Activated T-helper 1 cell treated with Interleukin-2 at 50 U/mL for 16 hours (primary cell): ENCODE measurements around the gene SYF2.
"Not testable (repeated sequence)": the region's sequence is repeated elsewhere in the genome, so short reads cannot be mapped to it uniquely, and the experiment has no call there.

Source experiments
- DNase-seq: peaks from one replicate; pipeline ENCODE4 v3.0.0-alpha.2; 2020; ENCODE audit warnings: low read depth

Gene SYF2

DNA sequence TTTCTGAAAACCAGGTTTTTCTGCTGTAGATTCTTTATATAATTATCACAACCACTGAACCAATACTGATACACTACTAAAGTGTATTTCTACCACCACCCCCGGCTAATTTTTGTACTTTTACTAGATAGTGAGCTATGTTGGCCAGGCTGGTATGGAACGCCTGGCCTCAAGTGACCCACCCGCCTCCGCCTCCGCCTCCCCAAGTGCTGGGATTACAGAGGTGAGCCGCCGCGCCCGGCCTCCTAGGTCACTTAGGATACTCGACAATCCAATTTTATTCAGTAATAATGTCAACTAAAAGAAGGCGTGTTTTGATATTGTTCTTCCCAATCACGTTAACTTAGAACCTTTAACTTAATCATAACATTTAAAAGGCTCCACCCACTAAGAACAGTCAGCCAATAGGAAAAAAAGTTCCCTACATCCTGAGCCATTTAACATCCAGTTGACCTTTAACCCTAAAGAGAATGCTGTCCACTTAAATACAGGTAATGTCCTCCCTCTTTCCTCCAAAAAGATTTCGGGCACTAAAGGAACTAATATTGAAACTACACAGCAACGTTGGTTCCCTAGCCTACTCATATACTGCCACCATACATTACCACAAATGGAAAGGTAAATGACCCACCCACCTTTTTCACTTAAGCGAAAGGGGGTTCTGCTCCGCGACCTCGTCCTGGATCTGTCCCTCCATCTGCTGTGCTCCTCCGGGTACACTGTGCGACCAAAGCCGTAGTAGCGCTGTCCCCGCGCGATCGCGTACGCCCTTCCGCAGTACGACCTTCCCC, 13.7 kb upstream of the SYF2 start:
- no peak for DNase-seq

- DNase-seq: no peak
These were observed 13.1 kb upstream of the SYF2 start for GRCh38 chr1:25245393-25245792.

- DNase-seq: no peak
These were observed 11.6 kb upstream of the SYF2 start for GRCh38 chr1:25243907-25244306.

- peak; percentile 76 for DNase-seq
These were observed 7.6 kb upstream of the SYF2 start for GRCh38 chr1:25239681-25240541.

GRCh38 chr1:25238046-25238445, 5.7 kb upstream of the SYF2 start:
- no peak for DNase-seq

- DNase-seq: not testable (repeated sequence)
These were observed 4.0 kb upstream of the SYF2 start for GRCh38 chr1:25236261-25236660.

DNA sequence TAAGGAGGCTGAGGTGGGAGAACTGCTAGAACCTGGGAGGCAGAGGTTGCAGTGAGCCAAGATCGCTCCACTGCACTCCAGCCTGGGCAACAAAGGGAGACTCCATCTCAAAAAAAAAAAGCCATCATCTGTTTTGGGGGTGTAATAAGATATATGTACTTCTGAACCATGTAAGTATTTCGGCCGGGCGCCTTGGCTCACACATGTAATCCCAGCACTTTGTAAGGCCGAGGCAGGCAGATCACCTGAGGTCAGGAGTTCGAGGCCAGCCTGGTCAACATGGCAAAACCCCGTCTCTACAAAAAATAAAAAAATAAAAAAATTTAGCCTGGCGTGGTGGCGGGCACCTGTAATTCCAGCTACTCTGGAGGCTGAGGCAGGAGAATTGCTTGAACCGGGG, 3.1 kb upstream of the SYF2 start:
- DNase-seq: not testable (repeated sequence)

DNA sequence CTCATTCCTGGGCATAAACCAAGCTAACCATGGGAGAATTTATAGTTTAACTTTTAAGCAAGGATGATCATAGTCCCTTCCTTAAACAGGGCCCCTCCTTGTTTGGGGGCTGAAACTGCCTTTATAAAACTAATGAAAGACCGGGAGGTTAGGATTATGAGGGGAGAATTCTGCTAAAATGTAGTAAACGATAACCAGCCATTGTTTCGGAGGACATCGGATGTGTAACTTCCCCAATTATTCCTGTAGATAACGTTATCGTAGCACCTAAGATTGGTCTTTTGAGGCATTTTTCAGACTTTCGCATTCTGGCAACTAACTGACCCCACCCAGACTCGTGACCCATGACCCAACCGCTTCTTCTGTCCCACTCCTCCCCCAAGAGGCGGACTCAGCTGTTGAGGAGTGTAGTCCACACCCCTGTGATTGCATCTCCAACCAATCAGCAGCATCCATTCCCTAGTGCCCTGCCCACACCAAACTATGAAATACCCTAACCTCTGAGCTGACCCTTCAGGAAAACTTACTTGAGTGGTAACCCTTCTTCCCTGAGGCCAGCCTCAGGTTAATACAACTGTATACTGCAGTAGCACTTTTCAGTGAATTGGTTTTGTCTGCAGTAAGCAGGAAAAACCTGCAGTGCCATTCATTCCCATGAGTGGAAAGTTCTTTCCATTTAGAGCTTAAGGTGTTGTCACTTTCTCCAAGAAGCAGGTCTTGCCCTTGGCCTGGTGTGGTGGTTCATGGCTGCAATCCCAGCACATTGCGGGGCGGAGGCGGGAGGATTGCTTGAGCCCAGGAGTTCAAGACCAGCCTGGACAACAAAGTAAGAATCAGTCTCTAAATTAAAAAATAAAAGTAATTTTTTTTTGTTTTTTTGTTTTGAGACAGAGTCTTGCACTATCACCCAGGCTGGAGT, 823 bp upstream of the SYF2 start:
- DNase-seq: no peak

DNA sequence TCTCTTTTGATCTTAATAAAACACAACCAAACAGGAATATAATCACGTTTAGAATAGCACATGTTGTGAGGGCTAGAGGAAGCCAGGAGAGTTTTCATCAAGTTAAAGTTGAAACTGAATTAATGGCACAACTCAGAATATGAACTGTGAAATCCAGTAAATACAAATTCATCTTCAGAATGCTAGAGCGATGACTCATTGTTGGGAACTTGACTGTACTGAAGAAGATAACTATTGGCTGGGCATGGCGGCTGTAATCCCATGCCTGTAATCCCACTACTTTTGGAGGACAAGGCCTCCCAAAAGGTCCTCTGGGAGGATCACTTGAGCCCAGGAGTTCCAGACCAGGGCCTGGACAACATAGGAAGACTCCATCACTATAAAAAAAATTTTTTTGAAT, 8.8 kb downstream of the SYF2 start:
- DNase-seq: no peak

DNA sequence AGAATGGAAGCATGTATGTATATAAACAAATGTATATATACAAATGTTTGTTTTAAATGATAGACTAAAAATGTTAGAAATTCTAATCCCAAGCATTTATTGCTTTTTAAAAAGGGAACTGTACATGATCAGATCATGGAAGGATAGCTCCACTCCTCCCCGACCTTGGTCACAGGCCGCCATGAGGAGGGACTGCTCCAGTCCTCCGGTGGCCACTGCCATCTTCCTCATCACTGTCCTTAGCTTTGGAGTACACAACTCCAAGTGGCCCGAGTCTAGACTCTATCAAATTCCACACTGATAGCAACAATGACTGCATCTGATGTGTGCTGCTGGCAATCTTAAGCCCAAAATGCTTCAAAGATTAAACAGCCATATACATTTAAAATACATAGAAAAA, 9.7 kb downstream of the SYF2 start:
- DNase-seq: no peak

- DNase-seq: no peak
These were observed 11.6 kb downstream of the SYF2 start for GRCh38 chr1:25220666-25221065.

GRCh38 chr1:25219661-25220251, 12.5 kb downstream of the SYF2 start:
- no peak for DNase-seq

GRCh38 chr1:25217598-25218232, 14.6 kb downstream of the SYF2 start:
- no peak for DNase-seq

DNA sequence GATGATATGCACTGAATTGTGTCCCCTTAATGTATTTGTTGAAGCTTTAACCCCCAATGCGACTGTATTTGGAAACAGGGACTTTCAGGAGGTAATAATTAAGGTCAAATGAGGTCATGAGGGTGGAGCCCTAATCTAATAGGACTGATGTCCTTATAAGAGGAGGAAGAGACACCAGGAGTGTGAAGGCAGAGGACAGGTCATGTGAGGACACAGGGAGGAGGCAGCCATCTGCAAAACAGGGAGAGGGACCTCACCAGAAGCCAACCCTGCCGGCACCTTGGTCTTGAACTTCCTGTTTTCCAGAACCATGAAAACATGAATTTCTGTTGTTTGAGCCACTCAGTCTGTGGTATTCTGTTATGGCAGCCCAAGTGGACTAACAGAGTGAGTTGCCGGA, 15.3 kb downstream of the SYF2 start:
- no peak for DNase-seq

DNA sequence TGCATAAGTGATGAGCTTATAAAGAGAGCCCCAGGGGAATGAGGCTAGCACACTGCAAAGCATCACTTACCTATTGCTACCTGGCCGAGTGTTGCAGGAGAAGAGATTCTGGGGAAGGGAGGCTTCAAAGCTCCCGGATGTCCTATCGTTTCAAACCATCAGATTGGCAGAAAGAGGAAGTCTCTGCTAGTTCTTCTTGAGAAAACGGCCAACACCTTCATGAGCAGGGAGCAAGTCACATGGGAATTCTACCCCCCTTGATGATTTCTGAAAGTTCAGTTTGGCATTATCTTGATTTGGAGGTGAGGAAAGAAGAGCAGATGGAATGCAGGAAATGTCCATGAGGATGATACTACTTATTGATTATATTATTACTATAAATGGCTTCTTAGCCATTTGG, 16.2 kb downstream of the SYF2 start:
- DNase-seq: no peak

DNA sequence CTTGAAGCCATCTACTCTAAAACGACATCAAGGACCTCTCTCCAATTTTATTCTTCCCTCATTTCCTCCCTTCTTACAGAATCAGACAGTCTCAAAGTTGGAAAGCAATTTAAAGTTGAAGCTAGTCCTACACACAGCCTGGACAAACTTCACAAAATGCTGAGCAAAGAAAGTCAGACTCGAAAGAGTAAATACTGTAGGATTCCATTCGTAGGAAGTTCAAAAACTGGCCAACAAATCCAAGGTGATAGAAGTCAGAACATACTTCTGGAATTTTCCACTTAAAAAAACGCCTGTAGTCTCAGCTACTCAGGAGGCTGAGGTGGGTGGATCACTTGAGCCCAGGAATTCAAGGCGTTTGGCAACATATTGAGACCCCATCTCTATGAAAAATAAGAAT, 19.6 kb downstream of the SYF2 start:
- DNase-seq: no peak

DNA sequence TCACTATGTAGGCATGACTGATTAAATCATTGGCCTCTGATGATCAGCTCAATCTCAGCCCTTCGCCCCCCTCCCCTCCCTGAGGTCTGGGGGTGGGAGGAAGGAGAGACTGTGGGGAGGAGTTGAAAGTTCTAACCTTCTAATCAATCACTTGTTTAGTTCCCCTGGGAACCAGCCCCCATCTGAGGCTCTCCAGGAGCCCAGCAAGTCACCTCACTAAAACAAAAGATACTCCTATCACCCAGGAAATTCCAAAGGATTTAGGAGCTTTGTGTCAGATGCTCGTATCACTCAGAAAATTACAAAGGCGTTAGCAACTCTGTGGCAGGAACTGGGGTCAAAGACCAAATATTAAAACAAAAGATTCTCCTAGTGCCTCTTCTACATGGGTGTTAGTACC, 21.6 kb downstream of the SYF2 start:
- no peak for DNase-seq

- no peak for DNase-seq
These were observed 22.8 kb downstream of the SYF2 start for GRCh38 chr1:25209516-25209915.

DNA sequence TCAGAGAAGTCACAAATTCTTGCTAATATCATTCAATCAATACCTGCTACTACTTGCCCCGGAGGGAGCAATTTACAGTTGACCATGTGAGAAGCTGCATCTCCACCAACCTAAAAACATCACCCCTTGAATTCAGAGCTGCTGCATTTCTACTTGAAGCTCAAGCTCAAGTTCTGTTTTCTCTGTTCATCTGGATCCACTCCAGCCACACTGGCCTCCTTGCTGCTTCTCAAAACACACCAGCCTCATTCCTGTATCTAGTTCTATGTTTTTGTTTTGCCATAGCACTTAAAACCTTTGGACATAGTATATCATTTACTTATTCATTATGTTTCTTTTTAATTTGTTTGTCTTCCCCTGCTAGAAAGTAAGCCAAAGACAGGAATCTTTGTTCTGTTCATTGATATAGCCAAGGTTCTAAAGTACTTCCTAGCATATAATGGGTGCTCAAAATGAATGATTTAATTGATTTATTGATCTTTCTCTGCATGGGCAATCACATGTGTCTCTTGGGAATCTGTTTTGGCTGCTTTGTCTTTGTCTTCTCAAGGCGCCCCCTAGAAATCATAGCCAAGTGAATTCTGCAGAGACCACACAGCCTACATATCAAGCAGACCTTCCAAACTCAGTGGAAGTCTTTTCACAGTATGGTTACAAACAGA, 23.6 kb downstream of the SYF2 start:
- no peak for DNase-seq

GRCh38 chr1:25208092-25208491, 24.2 kb downstream of the SYF2 start:
- DNase-seq: no peak

GRCh38 chr1:25206201-25206600, 26.1 kb downstream of the SYF2 start:
- DNase-seq: no peak
